Gastroesophageal sphincter (tissue), 4 donors: ENCODE measurements around the gene LONRF2. TPM values are rescaled to one million over a fixed set of nuclear protein-coding genes. Genes with fewer than 3 reads are reported as not detected.

Experiments
- ATAC-seq: fragments of 150-250 bp; one replicate; pipeline ENCODE4 v1.9.1; 2016; ENCODE audit warnings: mild to moderate bottlenecking, moderate library complexity
- H3K27ac ChIP-seq, 4 donors: fragments of 200-600 bp; sonication (generic) in 3 of 4; 1 replicate in 3 of 4; 2 replicates in 1 of 4; pipeline ENCODE4 v1.5.1; 2016 to 2019
- H3K27me3 ChIP-seq: fragments of 200-600 bp; sonication (generic); one replicate; pipeline ENCODE4 v1.5.1; 2019
- H3K36me3 ChIP-seq, 2 donors: fragments of 200-600 bp; sonication (generic); one replicate each; pipeline ENCODE4 v1.5.1; 2019; ENCODE audit warnings: control low read depth in 1 of 2
- H3K4me1 ChIP-seq, 3 donors: fragments of 200-600 bp; sonication (generic); 1 replicate in 2 of 3; 2 replicates in 1 of 3; pipeline ENCODE4 v1.5.1; 2016 to 2019; ENCODE audit warnings: control low read depth in 2 of 3
- H3K4me3 ChIP-seq, 2 donors: fragments of 200-600 bp; sonication (generic); one replicate each; pipeline ENCODE4 v1.5.1; 2019; ENCODE audit warnings: mild to moderate bottlenecking in 1 of 2, moderate library complexity in 1 of 2
- H3K9me3 ChIP-seq, 3 donors: fragments of 200-600 bp; sonication (generic); one replicate each; pipeline ENCODE4 v1.5.1; 2017 to 2019; ENCODE audit warnings: control low read depth in 2 of 3
- CTCF ChIP-seq, 4 experiments: fragments of 200-600 bp in 2 of 4; fragments of 450-650 bp in 2 of 4; sonication (generic) in 1 of 4; IDR thresholded peaks; one replicate each; pipeline ENCODE4 v1.5.1; 2017 to 2019; ENCODE audit warnings: antibody characterized with exemption in 4 of 4, mild to moderate bottlenecking in 2 of 4, moderate library complexity in 2 of 4
- EP300 ChIP-seq: sonication (generic); formaldehyde crosslinking; IDR thresholded peaks from one replicate; pipeline ENCODE4 v1.6.1; 2017; ENCODE audit warnings: antibody characterized with exemption, mild to moderate bottlenecking
- POLR2A ChIP-seq, 2 donors: fragments of 450-650 bp; IDR thresholded peaks; one replicate each; pipeline ENCODE4 v1.6.1; 2017; ENCODE audit warnings: antibody characterized with exemption in 2 of 2, mild to moderate bottlenecking in 2 of 2, moderate library complexity in 1 of 2
- POLR2AphosphoS5 ChIP-seq: sonication (generic); formaldehyde crosslinking; IDR thresholded peaks from one replicate; pipeline ENCODE4 v1.6.1; 2017; ENCODE audit warnings: antibody characterized with exemption
- WGBS, 2 donors: methylation state at CpG; one replicate each; pipeline ENCODE4 v1.1.5; 2018; ENCODE audit warnings: low coverage in 1 of 2; 5-methylcytosine and 5-hydroxymethylcytosine counted together
- small RNA-seq, 4 donors: library from RNA; depleted of rRNA; stranded (forward); fragments of <200 nt; gene quantifications; one replicate each; pipeline ENCODE3, GENCODE V24; 2016
- total RNA-seq, 4 donors: library from RNA; depleted of rRNA; stranded (reverse); fragments of >200 nt; gene quantifications; one replicate each; pipeline ENCODE4 v1.1.0, GENCODE V29; 2016

LONRF2 gene
- total RNA-seq, 4 donors from 2014 or later: 23.8 to 74.6 (median 51.0) TPM

GRCh38 chr2:100223502-100223901, 98.8 kb downstream of the LONRF2 start:
- Histone ChIP-seq H3K4me3 (no peak overlapping the region), H3K4me1 (no peaks in the 10 kb centered on the region), H3K27ac (no peak overlapping the region), H3K27me3 (no peaks in the 10 kb centered on the region), H3K36me3 (no peaks in the 10 kb centered on the region), H3K9me3 (no peaks in the 10 kb centered on the region)
- 88 to 100% methylated on average over 2 to 6 of the region's 6 CpGs for WGBS, 2 donors
- TF ChIP-seq EP300 (no peak), POLR2AphosphoS5 (no peak), POLR2A (IDR thresholded peaks at IDR 0.05) (no peak), CTCF (IDR thresholded peaks at IDR 0.05) (no peak)
- ATAC-seq: no peak

Small RNAs within 50 kb of the gene (small RNA-seq; reads per million reads assigned to genes)
- 0 reads per million in 4 donors for gene AC012493.2

Other genes with a start within 250 kb of the LONRF2 start
- 10 to 100 TPM; 15.4 to 74.8 (median 37.7) TPM for gene AFF3, start 179.9 kb downstream of the LONRF2 start, total RNA-seq
- 10 to 100 TPM; 10.6 to 21.9 (median 13.3) TPM for gene CHST10, start 95.2 kb upstream of the LONRF2 start, total RNA-seq
- gene NMS, start 148.0 kb upstream of the LONRF2 start, total RNA-seq: not detected
- 10 to 100 TPM; 20.5 to 63.8 (median 42.5) TPM for gene PDCL3, start 240.5 kb upstream of the LONRF2 start, total RNA-seq